Mesendoderm (in vitro differentiated cells): ENCODE measurements around the gene OR8S1.
"Not testable (repeated sequence)": the region's sequence is repeated elsewhere in the genome, so short reads cannot be mapped to it uniquely, and the experiment has no call there.

ENCODE experiments used
- DNase-seq: peaks from one replicate; pipeline ENCODE4 v3.0.0; 2013
- H2AK5ac ChIP-seq: 2 replicates; pipeline ENCODE4 v1.6.1; 2013; ENCODE audit warnings: low read length, inconsistent platforms
- H2BK120ac ChIP-seq: 2 replicates; pipeline ENCODE4 v1.6.1; 2013; ENCODE audit warnings: low read depth, mild to moderate bottlenecking, low read length, moderate library complexity, mixed read lengths
- H2BK15ac ChIP-seq: replicated peaks from 2 replicates; pipeline ENCODE4 v1.6.1; 2013; ENCODE audit warnings: low read depth, mild to moderate bottlenecking, moderate library complexity
- H2BK5ac ChIP-seq: 2 replicates; pipeline ENCODE4 v1.6.1; 2013; ENCODE audit warnings: low read length, inconsistent platforms
- H3K18ac ChIP-seq: 2 replicates; pipeline ENCODE4 v1.6.1; 2013; ENCODE audit warnings: mild to moderate bottlenecking, low read length, mixed read lengths
- H3K23ac ChIP-seq: one replicate; pipeline ENCODE4 v1.6.1; 2013; ENCODE audit warnings: low read length
- H3K27ac ChIP-seq: 2 replicates; pipeline ENCODE4 v1.5.1; 2013; ENCODE audit warnings: low read depth, mild to moderate bottlenecking, inconsistent platforms, low read length, moderate library complexity
- H3K27me3 ChIP-seq: 2 replicates; pipeline ENCODE4 v1.6.1; 2013; ENCODE audit warnings: low read length, control low read depth, mild to moderate bottlenecking, inconsistent platforms; ENCODE audit not compliant: insufficient read depth, poor library complexity
- H3K36me3 ChIP-seq: 2 replicates; pipeline ENCODE4 v1.6.1; 2013; ENCODE audit warnings: low read length, inconsistent platforms; ENCODE audit not compliant: control insufficient read depth, insufficient read depth
- H3K4ac ChIP-seq: one replicate; pipeline ENCODE4 v1.6.1; 2013; ENCODE audit warnings: low read depth, mild to moderate bottlenecking, low read length, moderate library complexity
- H3K4me1 ChIP-seq: 2 replicates; pipeline ENCODE4 v1.6.1; 2013; ENCODE audit warnings: low read depth, low read length, inconsistent platforms; ENCODE audit not compliant: control insufficient read depth
- H3K4me2 ChIP-seq: 2 replicates; pipeline ENCODE4 v1.6.1; 2013; ENCODE audit warnings: low read length
- H3K4me3 ChIP-seq: 2 replicates; pipeline ENCODE4 v1.5.1; 2013; ENCODE audit warnings: mild to moderate bottlenecking, low read length
- H3K56ac ChIP-seq: one replicate; pipeline ENCODE4 v1.6.1; 2013; ENCODE audit warnings: low read length
- H3K79me1 ChIP-seq: 2 replicates; pipeline ENCODE4 v1.6.1; 2013; ENCODE audit warnings: low read length, inconsistent platforms
- H3K79me2 ChIP-seq: 2 replicates; pipeline ENCODE4 v1.6.1; 2013; ENCODE audit warnings: mild to moderate bottlenecking, low read length; ENCODE audit not compliant: control insufficient read depth, insufficient read depth
- H3K9ac ChIP-seq: 2 replicates; pipeline ENCODE4 v1.6.1; 2013; ENCODE audit warnings: low read length, inconsistent platforms
- H4K5ac ChIP-seq: one replicate; pipeline ENCODE4 v1.6.1; 2013; ENCODE audit warnings: low read length
- H4K8ac ChIP-seq: one replicate; pipeline ENCODE4 v1.6.1; 2013; ENCODE audit warnings: low read depth, mild to moderate bottlenecking, control low read depth, low read length, moderate library complexity
- WGBS: extraction: QIAGEN DNeasy Blood & Tissue Kit; methylation state at CpG from one replicate; pipeline ENCODE4 v1.1.7; 2013; ENCODE audit warnings: low lambda C conversion rate, missing lambda C conversion rate; ENCODE audit not compliant: insufficient coverage; ENCODE audit errors: extremely low coverage; 5-methylcytosine and 5-hydroxymethylcytosine counted together

Gene OR8S1

GRCh38 chr12:48514728-48515127, 10.7 kb upstream of the OR8S1 start:
- no peak for DNase-seq
- WGBS = no CpG with 5 or more reads among the region's 1 CpG
- Histone ChIP-seq H4K8ac (no peak overlapping the region), H2AK5ac (no peak overlapping the region), H3K79me1 (no peaks in the 10 kb centered on the region), H2BK120ac (no peak overlapping the region), H3K27ac (no peak overlapping the region), H4K5ac (no peak overlapping the region), H3K4me2 (no peak overlapping the region), H3K23ac (no peak overlapping the region), H3K4me3 (no peak overlapping the region), H3K9ac (no peak overlapping the region), H3K27me3 (no peaks in the 10 kb centered on the region), H3K79me2 (no peaks in the 10 kb centered on the region), H3K4ac (no peak overlapping the region), H3K4me1 (no peaks in the 10 kb centered on the region), H3K36me3 (no peaks in the 10 kb centered on the region), H3K18ac (no peak overlapping the region), H2BK5ac (no peak overlapping the region), H2BK15ac (no peak overlapping the region), H3K56ac (no peak overlapping the region)

GRCh38 chr12:48520381-48520780, 5.1 kb upstream of the OR8S1 start:
- no CpG with 5 or more reads among the region's 24 CpGs for WGBS
- H4K5ac ChIP-seq, H2AK5ac ChIP-seq, H2BK120ac ChIP-seq, H3K4ac ChIP-seq, H3K4me3 ChIP-seq, H4K8ac ChIP-seq, H3K4me2 ChIP-seq, H3K27ac ChIP-seq, H3K18ac ChIP-seq, H3K79me1 ChIP-seq, DNase-seq, H3K27me3 ChIP-seq, H3K9ac ChIP-seq, H3K56ac ChIP-seq, H3K23ac ChIP-seq, H3K4me1 ChIP-seq, H3K79me2 ChIP-seq, H2BK5ac ChIP-seq, H2BK15ac ChIP-seq, H3K36me3 ChIP-seq: not testable (repeated sequence)

DNA sequence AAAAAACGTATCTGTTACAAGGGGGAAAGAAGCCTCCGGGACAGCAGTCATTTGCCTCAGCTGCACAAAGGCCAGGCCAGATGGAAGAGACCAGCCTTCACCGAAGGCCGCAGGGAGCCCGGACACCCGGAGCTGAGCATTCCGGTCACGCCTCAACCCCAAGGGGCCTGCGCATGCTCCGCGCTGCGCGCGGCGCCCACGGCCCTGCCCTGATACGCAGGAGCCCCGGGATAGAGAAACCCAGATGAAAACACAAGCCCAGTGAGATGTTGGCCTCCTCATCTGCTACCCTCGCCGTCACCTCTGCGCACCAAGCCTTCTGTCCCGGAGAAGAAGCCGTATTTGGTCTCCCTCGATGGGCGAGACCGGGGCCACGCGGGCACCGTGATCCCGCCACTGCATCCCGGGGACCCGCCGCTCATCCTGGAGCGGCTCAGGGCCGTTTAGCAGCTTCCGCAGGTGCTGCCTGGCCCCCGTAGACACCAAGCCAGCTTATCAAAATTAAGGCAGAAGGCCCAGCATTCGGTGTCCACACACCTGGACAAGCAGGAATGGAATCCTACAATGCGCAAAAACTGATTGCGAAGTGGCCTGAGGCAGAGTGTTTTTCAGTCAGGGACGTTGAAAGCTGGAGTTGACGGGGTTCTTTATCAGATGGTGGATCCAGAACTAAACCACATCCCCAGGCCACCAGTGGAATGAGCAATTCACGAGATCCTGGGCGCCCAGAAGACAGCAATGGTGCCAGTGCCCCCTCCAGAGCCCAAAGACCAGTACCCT, 2.6 kb downstream of the OR8S1 start:
- H3K4me1 ChIP-seq = no peaks in the 10 kb centered on the region
- WGBS = no CpG with 5 or more reads among the region's 44 CpGs
- H3K56ac ChIP-seq = no peak overlapping the region
- H3K36me3 ChIP-seq = no peaks in the 10 kb centered on the region
- no peak overlapping the region for H3K4ac ChIP-seq
- no peak overlapping the region for H3K9ac ChIP-seq
- H2BK5ac ChIP-seq = no peak overlapping the region
- H3K23ac ChIP-seq = no peak overlapping the region
- no peaks in the 10 kb centered on the region for H3K79me1 ChIP-seq
- no peak for DNase-seq
- H2BK120ac ChIP-seq = no peak overlapping the region
- H4K8ac ChIP-seq = no peak overlapping the region
- no peaks in the 10 kb centered on the region for H3K27me3 ChIP-seq
- no peak overlapping the region for H3K27ac ChIP-seq
- H3K18ac ChIP-seq = no peak overlapping the region
- H3K4me2 ChIP-seq = no peak overlapping the region
- no peaks in the 10 kb centered on the region for H3K79me2 ChIP-seq
- H3K4me3 ChIP-seq = no peak overlapping the region
- H2BK15ac ChIP-seq = no peak overlapping the region
- no peak overlapping the region for H4K5ac ChIP-seq
- H2AK5ac ChIP-seq = no peak overlapping the region

GRCh38 chr12:48532601-48533000, 7.2 kb downstream of the OR8S1 start:
- Histone ChIP-seq H2AK5ac (no peak overlapping the region), H3K79me1 (no peaks in the 10 kb centered on the region), H3K4me2 (no peak overlapping the region), H3K27ac (no peak overlapping the region), H2BK15ac (no peak overlapping the region), H3K23ac (no peak overlapping the region), H3K4me3 (no peak overlapping the region), H3K18ac (no peak overlapping the region), H2BK120ac (no peak overlapping the region), H3K27me3 (no peaks in the 10 kb centered on the region), H3K36me3 (no peaks in the 10 kb centered on the region), H4K5ac (no peak overlapping the region), H2BK5ac (no peak overlapping the region), H3K4ac (no peak overlapping the region), H4K8ac (no peak overlapping the region), H3K79me2 (no peaks in the 10 kb centered on the region), H3K9ac (no peak overlapping the region), H3K4me1 (no peaks in the 10 kb centered on the region), H3K56ac (no peak overlapping the region)
- no peak for DNase-seq

DNA sequence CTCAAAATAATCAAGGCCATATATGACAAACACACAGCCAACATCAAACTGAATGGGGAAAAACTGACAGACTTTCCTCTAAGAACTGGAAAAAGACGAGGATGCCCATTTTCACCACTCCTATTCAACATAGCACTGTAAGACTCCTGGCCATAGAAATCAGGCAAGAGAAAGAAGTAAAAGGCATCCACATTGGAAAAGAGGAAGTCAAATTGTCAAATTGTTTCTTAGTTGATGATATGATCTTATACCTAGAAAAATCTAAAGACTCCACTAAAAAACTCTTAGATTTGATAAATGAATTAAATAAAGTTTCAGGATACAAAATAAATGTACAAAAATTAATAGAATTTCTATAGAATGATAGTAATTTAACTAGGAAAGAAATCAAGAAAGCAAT, 11.2 kb downstream of the OR8S1 start:
- WGBS = no CpG with 5 or more reads among the region's 1 CpG
- H2AK5ac ChIP-seq = no peak overlapping the region
- H4K8ac ChIP-seq = no peak overlapping the region
- no peak overlapping the region for H2BK5ac ChIP-seq
- H4K5ac ChIP-seq = no peak overlapping the region
- H2BK120ac ChIP-seq = no peak overlapping the region
- no peak overlapping the region for H3K27ac ChIP-seq
- no peak overlapping the region for H3K4me3 ChIP-seq
- H3K4me2 ChIP-seq = no peak overlapping the region
- no peak overlapping the region for H3K4ac ChIP-seq
- DNase-seq = no peak
- no peaks in the 10 kb centered on the region for H3K4me1 ChIP-seq
- no peak overlapping the region for H3K56ac ChIP-seq
- no peaks in the 10 kb centered on the region for H3K36me3 ChIP-seq
- no peaks in the 10 kb centered on the region for H3K79me1 ChIP-seq
- no peak overlapping the region for H3K23ac ChIP-seq
- no peak overlapping the region for H2BK15ac ChIP-seq
- no peak overlapping the region for H3K9ac ChIP-seq
- H3K79me2 ChIP-seq = no peaks in the 10 kb centered on the region
- no peaks in the 10 kb centered on the region for H3K27me3 ChIP-seq
- no peak overlapping the region for H3K18ac ChIP-seq

DNA sequence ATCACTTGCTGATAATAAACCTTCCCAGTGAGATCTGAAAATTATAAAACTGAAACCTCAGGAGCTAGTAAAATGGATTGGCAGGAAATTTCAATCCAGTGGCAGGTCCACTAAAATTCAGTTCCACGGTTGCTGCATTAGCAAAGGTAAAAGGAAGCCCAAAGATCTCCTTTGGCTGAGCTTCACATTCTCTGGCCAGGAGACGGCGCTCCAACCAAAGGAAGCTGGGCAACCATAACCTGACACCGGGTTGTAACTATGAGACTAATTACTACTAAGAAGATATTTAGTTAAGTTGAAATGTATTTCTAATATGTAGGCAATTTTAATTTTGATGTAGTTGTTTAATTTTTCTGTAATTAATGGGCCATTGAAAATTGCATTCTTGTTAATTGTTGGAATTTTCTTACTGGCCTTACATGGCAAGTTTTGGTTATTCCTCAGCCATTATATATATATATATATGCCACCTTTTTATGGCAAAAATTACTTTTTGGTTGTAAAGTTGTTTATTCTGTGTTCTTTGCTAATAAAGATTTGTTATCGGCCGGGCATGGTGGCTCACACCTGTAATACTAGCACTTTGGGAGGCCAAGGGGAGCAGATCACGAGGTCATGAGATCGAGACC, 17.0 kb downstream of the OR8S1 start:
- H3K36me3 ChIP-seq = no peaks in the 10 kb centered on the region
- no CpG with 5 or more reads among the region's 8 CpGs for WGBS
- H3K18ac ChIP-seq = no peak overlapping the region
- H2AK5ac ChIP-seq = no peak overlapping the region
- no peak overlapping the region for H2BK15ac ChIP-seq
- no peak overlapping the region for H3K4ac ChIP-seq
- H3K4me3 ChIP-seq = no peak overlapping the region
- H2BK5ac ChIP-seq = no peak overlapping the region
- no peak overlapping the region for H3K23ac ChIP-seq
- H4K8ac ChIP-seq = no peak overlapping the region
- peak; percentile 58 for DNase-seq
- H3K56ac ChIP-seq = no peak overlapping the region
- H3K27ac ChIP-seq = no peak overlapping the region
- no peaks in the 10 kb centered on the region for H3K4me1 ChIP-seq
- H3K79me1 ChIP-seq = no peaks in the 10 kb centered on the region
- no peak overlapping the region for H4K5ac ChIP-seq
- H2BK120ac ChIP-seq = no peak overlapping the region
- no peaks in the 10 kb centered on the region for H3K27me3 ChIP-seq
- no peak overlapping the region for H3K9ac ChIP-seq
- H3K4me2 ChIP-seq = no peak overlapping the region
- H3K79me2 ChIP-seq = no peaks in the 10 kb centered on the region
